MM.1S (cell line): Measurements from ENCODE around the gene EXOC4.

ENCODE experiments used
- DNase-seq: peaks from one replicate; pipeline ENCODE4 v3.0.0-alpha.2; 2015
- H2AFZ ChIP-seq: fragments of 300-600 bp; sonication (generic); 2 replicates; pipeline ENCODE4 v1.6.0; 2016; ENCODE audit warnings: antibody characterized with exemption, low read length
- H3F3A ChIP-seq: fragments of 300-600 bp; sonication (generic); 2 replicates; pipeline ENCODE4 v1.6.1; 2016; ENCODE audit warnings: mild to moderate bottlenecking, antibody characterized with exemption, low read length, moderate library complexity, mixed read lengths; ENCODE audit not compliant: insufficient read depth
- H3K27ac ChIP-seq: fragments of 300-600 bp; sonication (generic); 2 replicates; pipeline ENCODE4 v1.5.1; 2016; ENCODE audit warnings: mild to moderate bottlenecking, low read length
- H3K27me3 ChIP-seq: fragments of 300-600 bp; sonication (generic); replicated peaks from 2 replicates; pipeline ENCODE4 v1.6.0; 2016; ENCODE audit warnings: low read length; ENCODE audit not compliant: insufficient read depth
- H3K36me3 ChIP-seq: fragments of 300-600 bp; sonication (generic); replicated peaks from 2 replicates; pipeline ENCODE4 v1.6.1; 2016; ENCODE audit warnings: mild to moderate bottlenecking, low read length, mixed read lengths; ENCODE audit not compliant: insufficient read depth
- H3K4me1 ChIP-seq: fragments of 300-600 bp; sonication (generic); 2 replicates; pipeline ENCODE4 v1.6.1; 2016; ENCODE audit warnings: low read length, mixed read lengths
- H3K4me2 ChIP-seq: fragments of 300-600 bp; sonication (generic); 2 replicates; pipeline ENCODE4 v1.6.0; 2016; ENCODE audit warnings: low read depth, low read length
- H3K4me3 ChIP-seq: fragments of 300-600 bp; sonication (generic); 2 replicates; pipeline ENCODE4 v1.5.1; 2016; ENCODE audit warnings: low read length, mixed read lengths
- H3K79me2 ChIP-seq: fragments of 300-600 bp; sonication (generic); 2 replicates; pipeline ENCODE4 v1.6.1; 2016; ENCODE audit warnings: mixed run types, low read length, mixed read lengths
- H3K9ac ChIP-seq: fragments of 300-600 bp; sonication (generic); 2 replicates; pipeline ENCODE4 v1.6.1; 2016; ENCODE audit warnings: low read length, mixed read lengths
- H3K9me2 ChIP-seq: fragments of 300-600 bp; sonication (generic); replicated peaks from 2 replicates; pipeline ENCODE4 v1.6.1; 2016; ENCODE audit warnings: mild to moderate bottlenecking, low read length, mixed read lengths; ENCODE audit not compliant: insufficient read depth
- H3K9me3 ChIP-seq: fragments of 300-600 bp; sonication (generic); replicated peaks from 2 replicates; pipeline ENCODE4 v1.6.1; 2016; ENCODE audit warnings: mild to moderate bottlenecking, low read length, mixed read lengths; ENCODE audit not compliant: insufficient read depth
- H4K20me1 ChIP-seq: fragments of 300-600 bp; sonication (generic); 2 replicates; pipeline ENCODE4 v1.6.1; 2016; ENCODE audit warnings: mild to moderate bottlenecking, low read length, moderate library complexity, mixed read lengths; ENCODE audit not compliant: insufficient read depth
- EZH2 ChIP-seq: fragments of 300-600 bp; sonication (generic); optimal IDR thresholded peaks from 2 replicates; pipeline ENCODE3; 2017; ENCODE audit warnings: low read depth, mild to moderate bottlenecking, antibody characterized with exemption, low read length, mixed read lengths
- EZH2phosphoT487 ChIP-seq: fragments of 300-600 bp; sonication (generic); IDR thresholded peaks from 2 replicates; pipeline ENCODE4 v1.6.1; 2018; ENCODE audit warnings: antibody characterized with exemption, low read length
- TF ChIP-seq, protein P1 (sequence below): fragments of 300-600 bp; sonication (generic); IDR thresholded peaks from 2 replicates; pipeline ENCODE4 v1.5.1; 2016; ENCODE audit warnings: antibody characterized with exemption, low read length, mixed read lengths

Gene EXOC4

GRCh38 chr7:133853706-133854276 is 600.9 kb downstream of the EXOC4 start:
- Histone ChIP-seq H3K79me2 (no peaks in the 10 kb centered on the region), H3K4me3 (no peak overlapping the region), H3F3A (peaks cover 6% of the 10 kb centered on the region; the same call in 1 of the 2 replicates), H3K36me3 (no peaks in the 10 kb centered on the region), H4K20me1 (no peaks in the 10 kb centered on the region), H3K27me3 (no peaks in the 10 kb centered on the region), H3K27ac (peak overlapping the region; percentile 11; the same call in 1 of the 2 replicates), H3K9ac (no peak overlapping the region), H3K9me2 (no peaks in the 10 kb centered on the region), H3K4me2 (peak overlapping the region; percentile 34; the same call in 1 of the 2 replicates), H3K4me1 (peaks cover 11% of the 10 kb centered on the region; the same call in 1 of the 2 replicates), H2AFZ (no peak overlapping the region), H3K9me3 (no peaks in the 10 kb centered on the region)
- TF ChIP-seq, protein P1, sequence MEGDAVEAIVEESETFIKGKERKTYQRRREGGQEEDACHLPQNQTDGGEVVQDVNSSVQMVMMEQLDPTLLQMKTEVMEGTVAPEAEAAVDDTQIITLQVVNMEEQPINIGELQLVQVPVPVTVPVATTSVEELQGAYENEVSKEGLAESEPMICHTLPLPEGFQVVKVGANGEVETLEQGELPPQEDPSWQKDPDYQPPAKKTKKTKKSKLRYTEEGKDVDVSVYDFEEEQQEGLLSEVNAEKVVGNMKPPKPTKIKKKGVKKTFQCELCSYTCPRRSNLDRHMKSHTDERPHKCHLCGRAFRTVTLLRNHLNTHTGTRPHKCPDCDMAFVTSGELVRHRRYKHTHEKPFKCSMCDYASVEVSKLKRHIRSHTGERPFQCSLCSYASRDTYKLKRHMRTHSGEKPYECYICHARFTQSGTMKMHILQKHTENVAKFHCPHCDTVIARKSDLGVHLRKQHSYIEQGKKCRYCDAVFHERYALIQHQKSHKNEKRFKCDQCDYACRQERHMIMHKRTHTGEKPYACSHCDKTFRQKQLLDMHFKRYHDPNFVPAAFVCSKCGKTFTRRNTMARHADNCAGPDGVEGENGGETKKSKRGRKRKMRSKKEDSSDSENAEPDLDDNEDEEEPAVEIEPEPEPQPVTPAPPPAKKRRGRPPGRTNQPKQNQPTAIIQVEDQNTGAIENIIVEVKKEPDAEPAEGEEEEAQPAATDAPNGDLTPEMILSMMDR = peak; percentile 97
- no peak for TF ChIP-seq EZH2phosphoT487
- peak; percentile 94 for DNase-seq

DNA sequence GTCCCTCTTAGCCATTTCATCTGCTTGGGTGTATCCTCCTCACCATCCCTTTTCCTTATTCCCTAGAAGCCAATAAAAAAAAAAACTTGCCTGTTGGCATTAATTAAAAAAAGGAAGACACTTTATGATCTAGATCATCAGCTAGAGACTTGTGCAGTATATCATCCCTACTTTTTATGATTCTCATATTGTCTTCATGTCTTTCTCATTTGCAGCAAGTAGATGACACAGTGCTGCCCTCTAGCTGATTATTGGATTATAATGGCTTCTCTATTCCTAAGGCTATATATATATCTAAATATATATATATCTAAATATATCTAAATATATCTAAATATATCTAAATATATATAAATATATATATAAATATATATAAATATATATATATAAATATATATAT is 601.9 kb downstream of the EXOC4 start:
- H3K4me1 ChIP-seq = peaks cover 11% of the 10 kb centered on the region; the same call in 1 of the 2 replicates
- H4K20me1 ChIP-seq = no peaks in the 10 kb centered on the region
- no peak overlapping the region for H3K27ac ChIP-seq
- H3K9me3 ChIP-seq = no peaks in the 10 kb centered on the region
- H3K27me3 ChIP-seq = no peaks in the 10 kb centered on the region
- H3K4me2 ChIP-seq = no peak overlapping the region
- H3K79me2 ChIP-seq = no peaks in the 10 kb centered on the region
- H3K4me3 ChIP-seq = no peak overlapping the region
- H3F3A ChIP-seq = peaks cover 6% of the 10 kb centered on the region; the same call in 1 of the 2 replicates
- H3K9me2 ChIP-seq = no peaks in the 10 kb centered on the region
- no peak overlapping the region for H2AFZ ChIP-seq
- H3K9ac ChIP-seq = no peak overlapping the region
- H3K36me3 ChIP-seq = no peaks in the 10 kb centered on the region
- TF ChIP-seq, protein P1 = peak; percentile 32
- TF ChIP-seq EZH2 (no peak), EZH2phosphoT487 (no peak)
- DNase-seq = peak; percentile 38

- no peak overlapping the region for H3K4me3 ChIP-seq
- no peaks in the 10 kb centered on the region for H3K79me2 ChIP-seq
- H3K27ac ChIP-seq = no peak overlapping the region
- TF ChIP-seq EZH2phosphoT487 = no peak
- TF ChIP-seq EZH2 = no peak
- TF ChIP-seq, protein P1 = no peak
- H3K9me2 ChIP-seq = no peaks in the 10 kb centered on the region
- no peaks in the 10 kb centered on the region for H3K27me3 ChIP-seq
- H2AFZ ChIP-seq = no peak overlapping the region
- H3K36me3 ChIP-seq = no peaks in the 10 kb centered on the region
- no peak for DNase-seq
- no peaks in the 10 kb centered on the region for H3K9me3 ChIP-seq
- H3K4me1 ChIP-seq = peaks cover 25% of the 10 kb centered on the region
- H4K20me1 ChIP-seq = no peaks in the 10 kb centered on the region
- H3K9ac ChIP-seq = no peak overlapping the region
- H3K4me2 ChIP-seq = no peak overlapping the region
- peaks cover 13% of the 10 kb centered on the region for H3F3A ChIP-seq
These were observed 604.7 kb downstream of the EXOC4 start for GRCh38 chr7:133857376-133858119.
